Iris pigment epithelial cell (primary cell): ENCODE data around the gene METTL17.
A peak's percentile ranks its signal among the peaks of the same experiment; 100 is the strongest.
"Not testable (repeated sequence)": the region's sequence is repeated elsewhere in the genome, so short reads cannot be mapped to it uniquely, and the experiment has no call there.

ENCODE experiments used
- DNase-seq: peaks from one replicate; pipeline ENCODE4 v3.0.0-alpha.2; 2011; ENCODE audit warnings: low read depth

The METTL17 gene

DNA sequence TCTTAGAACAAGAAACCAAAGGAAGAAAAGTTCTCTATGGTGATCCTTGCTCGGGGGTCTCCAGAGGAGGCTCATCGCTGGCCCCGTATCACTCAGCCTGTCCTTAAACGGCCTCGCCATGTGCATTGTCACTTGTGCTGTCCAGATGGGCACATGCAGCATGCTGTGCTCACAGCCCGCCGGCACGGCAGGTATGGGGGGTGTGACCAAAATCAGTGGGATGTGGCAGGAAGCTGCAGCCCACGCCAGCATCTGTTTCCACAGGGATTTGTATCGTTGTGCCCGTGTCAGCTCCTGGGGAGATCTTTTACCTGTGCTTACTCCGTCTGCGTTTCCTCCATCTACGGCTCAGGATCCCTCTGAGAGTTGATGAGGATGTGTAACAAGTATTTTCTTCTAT, 6.7 kb downstream of the METTL17 start:
- DNase-seq: no peak

GRCh38 chr14:20997115-20997514, 7.3 kb downstream of the METTL17 start:
- DNase-seq: no peak

DNA sequence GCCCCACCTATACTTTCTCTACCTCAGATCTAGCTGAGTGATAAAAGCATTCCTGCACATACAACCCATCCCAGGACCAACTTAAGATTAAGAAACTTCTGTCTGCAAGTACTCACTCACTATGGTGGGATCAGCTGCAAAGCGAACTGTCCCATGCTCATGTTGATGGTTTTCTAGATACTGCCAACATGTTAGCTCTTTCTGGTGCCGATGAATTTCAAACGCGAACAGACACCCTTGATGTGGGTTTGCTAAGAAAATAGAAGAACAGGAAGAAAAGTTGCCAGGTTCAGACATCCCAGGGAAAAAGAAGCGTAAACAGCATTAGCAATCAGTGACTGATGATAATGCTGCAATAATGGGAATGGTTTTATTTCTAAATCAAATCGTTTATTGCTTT, 7.8 kb downstream of the METTL17 start:
- DNase-seq: no peak

GRCh38 chr14:20998139-20998538, 8.4 kb downstream of the METTL17 start:
- DNase-seq: no peak

DNA sequence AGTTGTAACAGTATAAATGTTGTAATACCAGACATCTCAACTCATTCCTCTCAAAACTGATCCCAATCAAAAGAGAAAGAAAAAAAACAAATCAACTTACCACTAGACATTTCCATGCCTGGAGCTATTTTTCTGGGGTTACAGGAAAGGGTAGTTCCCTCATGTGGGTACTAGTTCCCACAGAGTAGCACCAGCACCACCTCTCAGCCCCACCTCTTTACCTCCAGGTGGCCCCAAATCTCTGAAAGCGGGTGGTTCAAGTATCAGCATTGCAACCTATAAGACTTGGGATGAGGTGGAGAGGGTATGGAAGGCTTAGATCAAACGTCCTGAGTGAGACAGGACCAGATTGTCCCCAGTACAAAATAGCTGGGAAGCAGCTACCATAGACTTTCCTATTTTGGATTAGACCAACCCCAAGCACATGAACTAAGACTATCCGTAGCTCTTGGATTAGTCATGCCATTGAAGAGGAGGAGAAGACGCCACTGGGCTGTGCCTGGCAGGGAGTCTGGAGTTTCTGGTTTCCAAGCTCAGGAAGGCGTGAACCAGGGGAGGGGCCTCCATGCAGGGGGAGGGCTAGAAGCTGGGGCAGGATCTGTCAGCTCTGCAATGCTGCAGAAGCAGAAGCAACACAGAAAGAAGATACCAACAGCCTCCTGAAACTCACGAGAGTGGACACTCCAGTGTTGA, 9.0 kb downstream of the METTL17 start, which contains the start of gene SLC39A2:
TSS of gene SLC39A2 (plus strand) at position 620 of the 693 bp plus-strand sequence. CDS start 154 bp downstream, outside the sequence.
- peak; percentile 71 for DNase-seq

GRCh38 chr14:20999591-20999990, 9.8 kb downstream of the METTL17 start:
- no peak for DNase-seq

DNA sequence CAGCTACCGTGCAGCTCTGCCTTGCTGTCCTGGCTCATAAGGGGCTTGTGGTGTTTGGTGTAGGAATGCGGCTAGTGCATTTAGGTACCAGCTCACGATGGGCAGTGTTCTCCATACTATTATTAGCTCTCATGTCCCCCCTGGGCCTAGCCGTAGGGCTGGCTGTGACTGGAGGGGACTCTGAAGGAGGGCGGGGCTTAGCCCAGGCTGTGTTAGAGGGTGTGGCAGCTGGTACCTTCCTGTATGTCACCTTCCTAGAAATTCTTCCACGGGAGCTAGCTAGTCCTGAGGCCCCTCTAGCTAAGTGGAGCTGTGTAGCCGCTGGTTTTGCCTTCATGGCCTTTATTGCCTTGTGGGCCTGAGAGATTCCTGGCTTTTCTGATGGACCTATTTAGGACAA, 11.4 kb downstream of the METTL17 start:
- no peak for DNase-seq

- DNase-seq: no peak
Observed at GRCh38 chr14:21003788-21004346, 14.1 kb downstream of the METTL17 start.

- not testable (repeated sequence) for DNase-seq
Observed at GRCh38 chr14:21009721-21010120, 19.9 kb downstream of the METTL17 start.

DNA sequence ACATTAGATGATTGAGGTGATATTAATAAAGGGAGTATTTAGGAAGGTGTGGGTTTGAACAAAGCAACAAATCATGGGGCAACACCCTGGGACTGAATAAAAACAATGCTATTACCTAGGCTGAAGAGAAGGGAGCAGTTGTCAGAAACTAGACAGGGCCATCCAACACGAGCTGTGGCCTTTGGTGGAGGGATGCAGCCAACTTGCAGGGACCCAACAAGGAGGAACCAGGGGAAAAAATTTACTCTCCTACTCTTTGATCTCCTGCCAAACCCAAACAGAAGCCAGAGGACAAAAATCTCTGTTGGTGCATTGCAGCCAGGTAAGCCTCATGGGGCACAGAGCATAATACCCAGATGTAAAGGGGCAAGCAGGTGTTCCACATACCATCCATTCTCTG, 21.4 kb downstream of the METTL17 start:
- no peak for DNase-seq

DNA sequence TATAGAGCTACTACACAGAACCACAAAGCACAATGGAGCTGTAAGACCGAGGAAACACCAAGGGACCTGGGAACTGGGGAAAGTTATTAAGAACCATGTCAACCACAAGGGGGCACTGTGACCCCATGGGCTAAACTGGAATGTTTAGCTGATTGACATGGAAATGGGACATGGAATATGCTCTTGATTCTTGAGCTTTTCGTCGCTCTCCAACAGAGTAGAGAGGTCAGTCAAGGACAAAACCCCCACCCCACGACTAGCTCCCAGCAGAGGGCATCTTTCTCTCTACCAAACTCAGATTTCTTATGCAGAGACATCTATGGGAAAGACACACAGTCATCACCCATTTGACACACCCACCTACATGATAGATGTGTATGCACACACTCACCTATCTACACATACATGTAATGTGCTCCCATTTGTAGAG, 25.0 kb downstream of the METTL17 start:
- peak; percentile 81 for DNase-seq

DNA sequence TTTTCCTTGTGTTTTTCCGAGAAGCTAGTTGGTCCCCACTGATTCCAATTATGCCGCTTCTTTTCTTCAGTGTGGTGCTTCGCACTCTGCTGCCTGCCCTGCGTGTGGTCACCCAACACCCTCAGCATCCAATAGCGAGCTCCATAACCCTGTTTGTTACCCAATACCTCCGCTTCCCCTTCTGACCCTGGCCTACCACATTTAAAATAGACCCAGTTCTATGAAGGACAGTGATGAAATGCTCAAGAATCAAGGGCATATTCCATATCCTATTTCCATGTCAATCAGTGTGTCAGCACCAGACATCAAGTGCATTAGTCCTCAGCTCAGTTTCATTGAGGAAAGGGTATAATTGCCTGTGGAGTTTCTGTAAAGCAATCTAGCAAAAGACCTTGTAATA, 25.5 kb downstream of the METTL17 start:
- DNase-seq: no peak

DNA sequence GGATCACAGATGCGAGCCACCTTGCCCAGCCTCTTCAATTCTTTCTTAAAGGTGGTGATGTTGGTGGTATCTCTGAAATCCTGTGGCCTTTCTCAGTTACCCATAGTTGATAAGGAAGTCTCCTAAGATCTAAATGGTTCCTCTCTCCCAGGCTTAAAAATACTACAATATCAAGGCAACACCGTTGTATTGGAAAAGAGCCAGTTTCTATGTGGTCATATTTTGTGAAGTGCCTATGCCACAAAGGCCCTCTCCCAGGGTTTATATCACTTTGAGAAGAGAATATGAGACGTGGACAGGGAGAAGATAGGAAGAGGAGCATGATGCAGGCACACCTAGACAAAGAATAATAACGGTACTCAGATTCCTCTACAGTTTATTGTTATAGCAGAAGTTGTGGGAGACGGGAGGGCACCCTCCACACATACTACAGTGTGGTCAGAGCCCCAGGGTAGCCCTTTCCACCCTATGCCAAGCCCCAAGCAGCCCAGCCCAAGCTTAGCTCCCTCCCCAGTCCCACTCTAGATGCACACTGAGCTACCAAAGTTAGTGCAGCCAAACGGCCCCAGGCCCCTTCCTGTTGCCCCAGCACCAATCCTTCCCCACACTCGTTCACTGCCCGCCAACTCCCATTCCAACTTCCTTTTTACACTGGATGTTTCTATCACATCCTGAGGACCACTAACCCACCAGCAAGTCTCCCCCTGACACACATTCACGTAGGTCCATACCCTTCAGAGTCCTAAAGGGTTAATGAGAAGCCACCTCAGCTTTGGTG, 26.8 kb downstream of the METTL17 start:
- no peak for DNase-seq

DNA sequence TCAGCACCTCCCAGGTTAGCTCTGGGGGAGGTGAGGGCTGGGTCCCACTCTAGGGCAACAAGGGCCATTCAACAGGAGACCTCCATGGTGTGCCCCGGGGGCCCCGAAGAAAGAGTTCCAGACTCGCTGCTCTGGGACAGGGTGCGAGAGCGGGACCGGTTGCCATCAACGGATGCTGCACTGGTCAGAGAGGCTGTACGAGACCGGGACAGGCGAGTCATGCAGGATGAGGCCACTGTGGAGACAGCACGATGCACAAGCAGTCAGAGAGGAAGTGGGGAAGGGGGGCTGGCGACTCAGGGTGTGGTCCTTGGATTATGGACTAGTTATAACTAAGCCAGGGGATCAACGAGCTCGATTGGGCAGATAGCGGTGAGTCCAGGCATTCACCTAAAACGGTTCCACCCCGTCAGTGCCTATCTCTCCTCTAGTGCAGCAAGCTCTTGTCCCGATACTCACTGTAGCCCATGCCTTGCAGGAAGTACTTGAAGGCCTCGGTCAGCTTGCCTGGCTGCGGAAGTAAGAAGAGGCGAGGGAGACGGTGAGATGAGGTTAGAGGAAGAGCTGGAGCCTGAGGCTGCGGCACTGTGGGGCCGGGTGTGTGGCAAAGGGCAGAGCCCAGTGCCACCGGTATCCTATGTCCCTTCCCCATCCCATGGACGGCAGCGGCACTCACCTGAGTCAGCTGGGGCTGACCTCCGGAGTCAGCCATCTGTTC, 27.9 kb downstream of the METTL17 start:
- DNase-seq: no peak

DNA sequence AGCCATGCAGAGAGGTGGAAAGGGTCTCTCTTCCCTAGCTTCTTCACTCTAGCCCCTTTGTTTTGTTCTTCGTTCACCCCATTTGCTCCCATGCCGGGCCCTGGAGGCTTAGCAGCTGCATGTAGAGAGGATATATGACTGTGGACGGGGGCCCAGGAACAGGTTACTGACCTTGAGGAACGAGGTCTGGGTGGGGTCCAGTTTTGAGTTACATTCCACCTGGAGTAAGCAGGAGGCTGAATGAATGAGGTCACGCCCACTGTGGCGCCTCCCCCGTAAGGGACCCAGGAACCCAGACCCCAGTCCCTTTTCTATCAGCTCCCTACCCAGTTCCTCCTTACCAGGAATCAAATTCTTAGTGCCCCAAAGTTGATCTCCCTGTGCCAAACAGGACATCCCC, 28.5 kb downstream of the METTL17 start:
- DNase-seq: no peak

GRCh38 chr14:21018781-21019180, 29.0 kb downstream of the METTL17 start:
- DNase-seq: no peak

- DNase-seq: no peak
Observed at GRCh38 chr14:21019366-21019765, 29.6 kb downstream of the METTL17 start.

DNA sequence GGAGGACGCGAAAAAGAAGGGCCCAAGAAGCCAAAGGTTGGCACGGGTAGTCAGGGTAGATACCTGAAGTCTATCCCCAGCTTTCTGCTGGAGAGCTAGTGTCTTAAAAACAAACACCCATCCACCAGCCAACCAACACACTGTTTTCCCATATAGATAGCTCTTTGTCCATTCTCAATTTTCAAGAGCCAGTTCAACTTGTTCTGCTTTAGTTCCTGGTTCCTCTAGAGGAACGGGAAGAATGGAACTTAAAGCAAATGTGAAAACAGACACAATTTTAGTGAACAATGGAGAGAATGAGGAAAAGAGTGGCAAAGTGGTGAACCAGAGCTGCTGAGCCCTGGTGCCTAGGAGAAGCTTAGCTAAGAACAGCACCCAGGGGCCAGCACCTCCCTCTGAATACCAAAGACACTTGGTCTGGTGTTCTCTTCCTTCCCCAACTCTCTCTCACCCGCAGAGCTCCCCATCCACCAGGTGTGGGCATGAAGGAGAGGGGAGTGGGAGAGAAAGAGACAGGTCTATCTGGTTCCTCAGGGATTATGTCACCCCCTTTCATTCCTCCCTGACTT, 31.3 kb downstream of the METTL17 start:
- DNase-seq: no peak

- no peak for DNase-seq
Observed at GRCh38 chr14:21022686-21023085, 32.9 kb downstream of the METTL17 start.

DNA sequence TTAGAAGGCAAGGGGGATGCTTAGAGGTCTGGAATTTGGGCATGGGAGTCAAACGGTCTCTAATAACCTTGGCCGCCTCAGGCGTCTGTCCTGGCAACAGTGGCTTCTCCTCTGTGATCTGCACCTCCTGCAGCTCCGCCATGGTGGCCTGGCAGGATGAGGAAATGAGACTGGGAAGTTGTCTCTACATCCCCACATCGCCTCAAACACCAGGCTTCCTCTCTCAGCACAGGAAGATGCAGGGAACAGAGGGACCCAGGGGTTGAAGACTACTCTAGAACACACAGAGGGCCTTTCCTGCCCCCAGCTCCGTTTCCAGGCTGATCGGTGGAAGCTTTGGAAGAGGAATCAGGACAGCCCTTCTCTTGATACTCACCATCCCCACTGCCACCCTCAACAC, 33.4 kb downstream of the METTL17 start:
- DNase-seq: no peak

GRCh38 chr14:21023817-21024584, 34.2 kb downstream of the METTL17 start:
- no peak for DNase-seq
